SK-N-DZ (cell line): Measurements from ENCODE around the gene POLL.

Experiments
- DNase-seq: peaks from one replicate; pipeline ENCODE4 v3.0.0-alpha.2; 2015; ENCODE audit warnings: low spot score
- small RNA-seq, 2 experiments: library from RNA; depleted of rRNA; stranded (forward); fragments of <200 nt; gene quantifications; one replicate each; pipeline ENCODE3, GENCODE V24; 2014

POLL gene

GRCh38 chr10:101560298-101561067 lies 27.6 kb downstream of the POLL start:
- DNase-seq: peak; percentile 58

GRCh38 chr10:101559596-101560297 lies 28.3 kb downstream of the POLL start:
- peak; percentile 83 for DNase-seq

GRCh38 chr10:101558671-101559595 lies 29.1 kb downstream of the POLL start:
- peak; percentile 91 for DNase-seq

GRCh38 chr10:101558204-101558603 lies 29.9 kb downstream of the POLL start:
- DNase-seq: no peak

GRCh38 chr10:101557541-101557940 lies 30.5 kb downstream of the POLL start:
- DNase-seq: no peak

GRCh38 chr10:101552442-101552841 lies 35.6 kb downstream of the POLL start:
- no peak for DNase-seq

GRCh38 chr10:101550965-101551364 lies 37.1 kb downstream of the POLL start:
- DNase-seq: no peak

GRCh38 chr10:101545898-101546297 lies 42.2 kb downstream of the POLL start:
- DNase-seq: peak; percentile 77

- DNase-seq: no peak
Observed at GRCh38 chr10:101538446-101538845, 49.6 kb downstream of the POLL start.

- DNase-seq: peak; percentile 40
Observed at GRCh38 chr10:101536800-101537199, 51.3 kb downstream of the POLL start.

- DNase-seq: no peak
Observed at GRCh38 chr10:101535949-101536348, 52.1 kb downstream of the POLL start.

GRCh38 chr10:101529725-101530553 lies 58.1 kb downstream of the POLL start:
- no peak for DNase-seq

GRCh38 chr10:101529207-101529606 lies 58.9 kb downstream of the POLL start:
- no peak for DNase-seq

Small RNA genes lying within 50 kb of the gene (small RNA-seq; reads per million reads assigned to genes)
- 0 reads per million in 2 experiments for gene MIR3158-1
- 0 reads per million in 2 experiments for gene RNU6-1165P
